Measurements from ENCODE around the gene NDST4. TPM values are rescaled to one million over a fixed set of nuclear protein-coding genes. Genes with fewer than 3 reads are reported as not detected.

Gene NDST4
- total RNA-seq, 4 donors from 2014 or later, result 0.20 to 2.2 (median 0.55) TPM

DNA sequence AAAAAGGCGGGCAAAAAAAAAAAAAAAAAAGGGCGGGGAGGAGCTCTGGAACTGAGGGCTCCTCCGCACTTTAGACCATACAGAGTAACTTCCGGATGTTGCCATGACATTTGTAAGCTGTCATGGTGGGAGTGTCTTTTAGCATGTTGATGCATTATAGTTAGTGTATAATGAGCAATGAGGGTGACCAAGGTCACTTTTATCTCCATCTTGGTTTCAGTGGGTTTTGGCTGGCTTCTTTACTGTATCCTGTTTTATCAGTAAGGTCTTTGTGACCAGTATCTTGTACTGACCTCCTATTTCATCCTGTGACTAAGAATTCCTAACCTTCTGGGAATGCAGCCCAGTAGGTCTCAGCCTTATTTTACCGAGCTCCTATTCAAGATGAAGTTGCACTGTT is 321.4 kb downstream of the NDST4 start:
- no peaks in the 10 kb centered on the region for H3K4me1 ChIP-seq
- no peaks in the 10 kb centered on the region for H3K36me3 ChIP-seq
- TF ChIP-seq EP300 (IDR thresholded peaks at IDR 0.05) (no peak), POLR2A (IDR thresholded peaks at IDR 0.05) (no peak)
- TF ChIP-seq, protein P1, sequence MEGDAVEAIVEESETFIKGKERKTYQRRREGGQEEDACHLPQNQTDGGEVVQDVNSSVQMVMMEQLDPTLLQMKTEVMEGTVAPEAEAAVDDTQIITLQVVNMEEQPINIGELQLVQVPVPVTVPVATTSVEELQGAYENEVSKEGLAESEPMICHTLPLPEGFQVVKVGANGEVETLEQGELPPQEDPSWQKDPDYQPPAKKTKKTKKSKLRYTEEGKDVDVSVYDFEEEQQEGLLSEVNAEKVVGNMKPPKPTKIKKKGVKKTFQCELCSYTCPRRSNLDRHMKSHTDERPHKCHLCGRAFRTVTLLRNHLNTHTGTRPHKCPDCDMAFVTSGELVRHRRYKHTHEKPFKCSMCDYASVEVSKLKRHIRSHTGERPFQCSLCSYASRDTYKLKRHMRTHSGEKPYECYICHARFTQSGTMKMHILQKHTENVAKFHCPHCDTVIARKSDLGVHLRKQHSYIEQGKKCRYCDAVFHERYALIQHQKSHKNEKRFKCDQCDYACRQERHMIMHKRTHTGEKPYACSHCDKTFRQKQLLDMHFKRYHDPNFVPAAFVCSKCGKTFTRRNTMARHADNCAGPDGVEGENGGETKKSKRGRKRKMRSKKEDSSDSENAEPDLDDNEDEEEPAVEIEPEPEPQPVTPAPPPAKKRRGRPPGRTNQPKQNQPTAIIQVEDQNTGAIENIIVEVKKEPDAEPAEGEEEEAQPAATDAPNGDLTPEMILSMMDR (IDR thresholded peaks at IDR 0.05), result no peak
- no peak for DNase-seq (ENCODE audit: low spot score in 2 of 2)
- H3K27me3 ChIP-seq, result no peaks in the 10 kb centered on the region
- 64 to 86% methylated on average over 5 of the region's 5 CpGs for WGBS, 2 donors
- no peak overlapping the region for H3K27ac ChIP-seq
- H3K4me3 ChIP-seq, result no peak overlapping the region
- H3K9me3 ChIP-seq, result no peaks in the 10 kb centered on the region

- Histone ChIP-seq H3K9me3 (no peaks in the 10 kb centered on the region), H3K36me3 (no peaks in the 10 kb centered on the region), H3K4me1 (peaks cover 0 to 3% (median 0%) of the 10 kb centered on the region in 4 donors), H3K27me3 (no peaks in the 10 kb centered on the region), H3K27ac (no peak overlapping the region), H3K4me3 (no peak overlapping the region)
- no peak for DNase-seq (ENCODE audit: low spot score in 2 of 2)
- TF ChIP-seq EP300 (IDR thresholded peaks at IDR 0.05) (no peak), POLR2A (IDR thresholded peaks at IDR 0.05) (no peak)
- TF ChIP-seq, protein P1 (IDR thresholded peaks at IDR 0.05), result no peak
These were observed 327.9 kb downstream of the NDST4 start for GRCh38 chr4:114785570-114785969.

GRCh38 chr4:114783215-114783595 is 330.2 kb downstream of the NDST4 start:
- H3K27ac ChIP-seq, result no peak overlapping the region
- no peak for DNase-seq (ENCODE audit: low spot score in 2 of 2)
- H3K9me3 ChIP-seq, result no peaks in the 10 kb centered on the region
- no peak overlapping the region for H3K4me3 ChIP-seq
- TF ChIP-seq EP300 (IDR thresholded peaks at IDR 0.05) (no peak), POLR2A (IDR thresholded peaks at IDR 0.05) (no peak)
- TF ChIP-seq, protein P1 (IDR thresholded peaks at IDR 0.05), result no peak
- 50 to 61% methylated on average over 3 of the region's 3 CpGs for WGBS, 2 donors
- no peaks in the 10 kb centered on the region for H3K27me3 ChIP-seq
- peaks cover 0 to 3% (median 0%) of the 10 kb centered on the region in 4 donors for H3K4me1 ChIP-seq
- no peaks in the 10 kb centered on the region for H3K36me3 ChIP-seq

DNA sequence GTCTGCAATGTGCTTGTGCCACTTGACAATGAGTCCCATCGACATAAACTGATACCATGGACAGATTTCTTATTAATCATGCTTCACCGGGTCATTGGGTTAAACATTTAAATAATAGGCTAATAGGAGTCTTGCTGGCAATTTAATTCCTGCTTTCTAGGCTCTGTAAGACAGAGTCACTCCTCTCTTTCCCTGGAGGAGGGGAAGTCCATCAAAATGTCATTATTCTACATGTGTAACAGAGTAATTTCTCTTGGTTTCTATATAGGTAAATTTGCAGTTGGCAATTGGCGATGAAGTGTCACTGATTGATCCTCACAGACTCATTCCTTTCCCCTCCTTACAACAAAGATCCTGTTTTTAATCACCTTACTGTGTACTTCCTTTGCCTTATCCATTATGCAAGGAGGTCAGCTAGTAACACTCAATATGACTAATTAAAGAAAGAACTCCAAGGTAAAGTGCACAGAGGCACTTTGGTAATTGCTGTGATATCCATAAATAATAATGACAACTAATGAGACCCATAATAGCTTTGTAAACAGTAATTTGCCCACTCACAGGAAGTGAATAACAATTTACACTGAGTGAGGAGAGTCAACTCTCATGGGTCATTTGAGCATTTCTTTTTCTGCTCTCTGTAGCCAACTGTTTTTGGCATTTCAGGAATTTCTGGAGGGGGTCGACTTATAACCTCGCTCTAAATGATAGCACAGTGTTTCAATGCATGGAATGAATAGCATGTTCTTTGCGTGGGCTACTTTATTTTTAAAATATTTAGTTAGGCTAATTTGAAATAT is 330.8 kb downstream of the NDST4 start:
- Histone ChIP-seq H3K4me3 (no peak overlapping the region), H3K36me3 (no peaks in the 10 kb centered on the region), H3K27me3 (no peaks in the 10 kb centered on the region), H3K9me3 (no peaks in the 10 kb centered on the region), H3K27ac (no peak overlapping the region), H3K4me1 (peaks cover 0 to 3% (median 0%) of the 10 kb centered on the region in 4 donors)
- 43% methylated on average over 6 of the region's 6 CpGs for WGBS, 2 donors
- DNase-seq (ENCODE audit: low spot score in 2 of 2), result no peak
- TF ChIP-seq EP300 (IDR thresholded peaks at IDR 0.05) (no peak), POLR2A (IDR thresholded peaks at IDR 0.05) (no peak)
- TF ChIP-seq, protein P1 (IDR thresholded peaks at IDR 0.05), result no peak

- H3K27ac ChIP-seq, result no peak overlapping the region
These were observed 333.2 kb downstream of the NDST4 start for GRCh38 chr4:114780205-114780604.

More at GRCh38 chr4:114780205-114780604, 333.2 kb downstream of the NDST4 start:
- DNase-seq (ENCODE audit: low spot score in 2 of 2), result no peak
- TF ChIP-seq EP300 (IDR thresholded peaks at IDR 0.05), result no peak
- TF ChIP-seq, protein P1 (IDR thresholded peaks at IDR 0.05), result peak in 2 of 5 experiments; percentile 6 to 22
- no peak overlapping the region for H3K4me3 ChIP-seq
- H3K27me3 ChIP-seq, result no peaks in the 10 kb centered on the region
- H3K36me3 ChIP-seq, result no peaks in the 10 kb centered on the region
- no peaks in the 10 kb centered on the region for H3K9me3 ChIP-seq
- peaks cover 0 to 3% (median 0%) of the 10 kb centered on the region in 4 donors for H3K4me1 ChIP-seq
- WGBS, 2 donors, result 58 to 74% methylated on average over 1 of the region's 1 CpG
